Neural progenitor cell (in vitro differentiated cells): ENCODE measurements around the gene PADI2. TPM values are rescaled to one million over a fixed set of nuclear protein-coding genes. Genes with fewer than 3 reads are reported as not detected.

ENCODE experiments used
- DNase-seq: peaks from one replicate; pipeline ENCODE4 v3.0.0-alpha.2; 2016; ENCODE audit warnings: low spot score
- H2AFZ ChIP-seq: fragments of 200-600 bp; sonication (generic); replicated peaks from 2 replicates; pipeline ENCODE4 v1.6.1; 2016; ENCODE audit warnings: antibody characterized with exemption
- H3F3A ChIP-seq: fragments of 200-600 bp; sonication (generic); 2 replicates; pipeline ENCODE4 v1.6.1; 2016; ENCODE audit warnings: antibody characterized with exemption, low read depth
- H3K27ac ChIP-seq: fragments of 200-600 bp; sonication (generic); 2 replicates; pipeline ENCODE4 v1.5.1; 2016; ENCODE audit warnings: mild to moderate bottlenecking
- H3K27me3 ChIP-seq: fragments of 200-600 bp; sonication (generic); 2 replicates; pipeline ENCODE4 v1.6.1; 2016; ENCODE audit warnings: mild to moderate bottlenecking, moderate library complexity
- H3K36me3 ChIP-seq: fragments of 200-600 bp; sonication (generic); 2 replicates; pipeline ENCODE4 v1.5.1; 2016
- H3K4me1 ChIP-seq: fragments of 200-600 bp; sonication (generic); 2 replicates; pipeline ENCODE4 v1.6.1; 2016; ENCODE audit warnings: mixed run types
- H3K4me2 ChIP-seq: fragments of 200-600 bp; sonication (generic); 2 replicates; pipeline ENCODE4 v1.6.1; 2016
- H3K4me3 ChIP-seq: fragments of 200-600 bp; sonication (generic); 2 replicates; pipeline ENCODE4 v1.5.1; 2016
- H3K79me2 ChIP-seq: fragments of 200-600 bp; sonication (generic); 2 replicates; pipeline ENCODE4 v1.6.1; 2016; ENCODE audit warnings: low read depth
- H3K9ac ChIP-seq: fragments of 200-600 bp; sonication (generic); 2 replicates; pipeline ENCODE4 v1.6.1; 2016
- H3K9me3 ChIP-seq: fragments of 200-600 bp; sonication (generic); 2 replicates; pipeline ENCODE4 v1.5.1; 2016; ENCODE audit warnings: low read depth
- H4K20me1 ChIP-seq: fragments of 200-600 bp; sonication (generic); 2 replicates; pipeline ENCODE4 v1.6.1; 2016; ENCODE audit warnings: low read depth
- H3K27ac Mint-ChIP-seq: 3 replicates; pipeline ENCODE4 v1.8.0; 2021; ENCODE audit warnings: mixed read lengths
- H3K27me3 Mint-ChIP-seq: 2 replicates; pipeline ENCODE4 v1.8.0; 2022; ENCODE audit warnings: low read depth, mild to moderate bottlenecking, inconsistent platforms, moderate library complexity, mixed read lengths; ENCODE audit not compliant: insufficient read depth
- H3K36me3 Mint-ChIP-seq: 3 replicates; pipeline ENCODE4 v1.8.0; 2021; ENCODE audit warnings: mixed read lengths
- H3K4me1 Mint-ChIP-seq: 3 replicates; pipeline ENCODE4 v1.8.0; 2021; ENCODE audit warnings: mixed read lengths
- H3K4me3 Mint-ChIP-seq: 3 replicates; pipeline ENCODE4 v1.8.0; 2021; ENCODE audit warnings: mild to moderate bottlenecking, moderate library complexity, mixed read lengths
- H3K9me3 Mint-ChIP-seq: 3 replicates; pipeline ENCODE4 v1.8.0; 2020; ENCODE audit warnings: mixed read lengths
- EZH2 ChIP-seq: fragments of 200-600 bp; sonication (generic); IDR thresholded peaks from 2 replicates; pipeline ENCODE4 v1.6.1; 2017; ENCODE audit warnings: antibody characterized with exemption, mild to moderate bottlenecking, moderate library complexity
- EZH2phosphoT487 ChIP-seq: fragments of 200-600 bp; sonication (generic); IDR thresholded peaks from 2 replicates; pipeline ENCODE4 v1.6.1; 2017; ENCODE audit warnings: antibody characterized with exemption
- total RNA-seq: library from RNA; depleted of rRNA; stranded (reverse); fragments of >200 nt; gene quantifications from 2 replicates; pipeline ENCODE4 v1.2.3, GENCODE V29; 2015; ENCODE audit warnings: low replicate concordance
- TF ChIP-seq, protein P1 (sequence below): fragments of 200-600 bp; sonication (generic); IDR thresholded peaks from 2 replicates; pipeline ENCODE4 v1.5.1; 2017; ENCODE audit warnings: antibody characterized with exemption, mild to moderate bottlenecking

The PADI2 gene
- total RNA-seq, 1 donor from 2014 or later = 0.77 TPM

DNA sequence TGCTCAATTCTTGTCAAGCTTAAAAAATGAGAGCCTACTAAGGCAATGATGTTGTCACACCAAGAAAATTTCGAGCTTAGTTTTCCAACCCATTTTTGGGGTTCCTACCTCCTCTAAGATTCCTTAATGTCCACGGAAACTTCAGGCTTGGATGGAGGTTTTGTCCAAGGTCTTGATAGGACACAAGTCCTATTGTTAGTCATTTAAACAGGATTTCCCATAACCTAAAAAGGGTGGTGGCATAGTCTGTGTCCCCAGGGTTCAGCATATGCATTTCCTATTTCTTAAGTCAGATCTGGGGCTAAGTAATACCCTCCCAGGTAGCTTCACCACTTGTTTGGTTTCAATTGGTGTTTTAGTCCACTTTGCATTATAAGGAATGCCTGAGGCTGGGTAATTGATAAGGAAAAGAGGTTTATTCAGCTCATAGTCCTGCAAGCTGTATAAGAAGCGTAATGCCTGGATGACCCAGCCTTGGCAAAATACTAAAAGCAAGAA lies 10.9 kb upstream of the PADI2 start:
- Histone ChIP-seq H3K36me3 (no peaks in the 10 kb centered on the region), H3K9ac (no peak overlapping the region), H3K27me3 (no peaks in the 10 kb centered on the region), H3K4me1 (peaks cover 4% of the 10 kb centered on the region), H3K79me2 (no peaks in the 10 kb centered on the region), H3K27ac (no peak overlapping the region), H4K20me1 (no peaks in the 10 kb centered on the region), H3K4me2 (no peak overlapping the region), H3K9me3 (no peaks in the 10 kb centered on the region), H3F3A (peaks cover 4% of the 10 kb centered on the region), H2AFZ (no peak overlapping the region), H3K4me3 (no peak overlapping the region)
- Mint-ChIP-seq H3K4me1 (peaks cover 14% of the 10 kb centered on the region), H3K27me3 (peaks cover 6% of the 10 kb centered on the region), H3K4me3 (no peak overlapping the region), H3K9me3 (no peaks in the 10 kb centered on the region), H3K27ac (no peak overlapping the region), H3K36me3 (no peaks in the 10 kb centered on the region)
- no peak for DNase-seq
- TF ChIP-seq, protein P1, sequence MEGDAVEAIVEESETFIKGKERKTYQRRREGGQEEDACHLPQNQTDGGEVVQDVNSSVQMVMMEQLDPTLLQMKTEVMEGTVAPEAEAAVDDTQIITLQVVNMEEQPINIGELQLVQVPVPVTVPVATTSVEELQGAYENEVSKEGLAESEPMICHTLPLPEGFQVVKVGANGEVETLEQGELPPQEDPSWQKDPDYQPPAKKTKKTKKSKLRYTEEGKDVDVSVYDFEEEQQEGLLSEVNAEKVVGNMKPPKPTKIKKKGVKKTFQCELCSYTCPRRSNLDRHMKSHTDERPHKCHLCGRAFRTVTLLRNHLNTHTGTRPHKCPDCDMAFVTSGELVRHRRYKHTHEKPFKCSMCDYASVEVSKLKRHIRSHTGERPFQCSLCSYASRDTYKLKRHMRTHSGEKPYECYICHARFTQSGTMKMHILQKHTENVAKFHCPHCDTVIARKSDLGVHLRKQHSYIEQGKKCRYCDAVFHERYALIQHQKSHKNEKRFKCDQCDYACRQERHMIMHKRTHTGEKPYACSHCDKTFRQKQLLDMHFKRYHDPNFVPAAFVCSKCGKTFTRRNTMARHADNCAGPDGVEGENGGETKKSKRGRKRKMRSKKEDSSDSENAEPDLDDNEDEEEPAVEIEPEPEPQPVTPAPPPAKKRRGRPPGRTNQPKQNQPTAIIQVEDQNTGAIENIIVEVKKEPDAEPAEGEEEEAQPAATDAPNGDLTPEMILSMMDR = no peak
- TF ChIP-seq EZH2phosphoT487 = no peak
- TF ChIP-seq EZH2 = no peak

DNA sequence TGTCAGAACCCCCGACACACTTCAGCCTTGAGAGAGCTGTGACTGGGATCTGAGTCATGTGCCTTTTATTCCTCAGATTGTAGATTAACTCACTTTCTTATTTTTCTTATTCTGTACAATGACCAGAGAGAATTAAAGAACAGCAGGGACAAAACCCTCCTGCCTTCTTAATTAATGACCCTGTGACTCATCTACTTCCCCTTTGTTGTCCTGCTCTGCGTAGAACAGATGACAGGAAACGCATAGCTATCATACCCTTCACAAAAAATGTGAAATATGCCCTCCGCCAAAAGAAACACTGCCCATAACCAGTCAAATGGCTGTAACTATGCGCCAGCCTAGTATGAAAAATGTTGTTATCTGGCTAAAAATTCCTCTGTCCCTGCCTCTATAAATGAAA lies 9.1 kb upstream of the PADI2 start:
- Histone ChIP-seq H3K27me3 (no peaks in the 10 kb centered on the region), H4K20me1 (no peaks in the 10 kb centered on the region), H3K27ac (no peak overlapping the region), H2AFZ (no peak overlapping the region), H3K36me3 (no peaks in the 10 kb centered on the region), H3K4me3 (no peak overlapping the region), H3K9ac (no peak overlapping the region), H3K79me2 (no peaks in the 10 kb centered on the region), H3K9me3 (no peaks in the 10 kb centered on the region), H3K4me2 (no peak overlapping the region), H3K4me1 (peaks cover 4% of the 10 kb centered on the region), H3F3A (peaks cover 4% of the 10 kb centered on the region)
- H3K27me3 Mint-ChIP-seq = peaks cover 9% of the 10 kb centered on the region
- no peak overlapping the region for H3K4me3 Mint-ChIP-seq
- no peak for DNase-seq
- TF ChIP-seq EZH2 = no peak
- no peak for TF ChIP-seq EZH2phosphoT487
- TF ChIP-seq, protein P1 = no peak
- H3K36me3 Mint-ChIP-seq = no peaks in the 10 kb centered on the region
- H3K4me1 Mint-ChIP-seq = peaks cover 14% of the 10 kb centered on the region
- H3K9me3 Mint-ChIP-seq = no peaks in the 10 kb centered on the region
- no peak overlapping the region for H3K27ac Mint-ChIP-seq

DNA sequence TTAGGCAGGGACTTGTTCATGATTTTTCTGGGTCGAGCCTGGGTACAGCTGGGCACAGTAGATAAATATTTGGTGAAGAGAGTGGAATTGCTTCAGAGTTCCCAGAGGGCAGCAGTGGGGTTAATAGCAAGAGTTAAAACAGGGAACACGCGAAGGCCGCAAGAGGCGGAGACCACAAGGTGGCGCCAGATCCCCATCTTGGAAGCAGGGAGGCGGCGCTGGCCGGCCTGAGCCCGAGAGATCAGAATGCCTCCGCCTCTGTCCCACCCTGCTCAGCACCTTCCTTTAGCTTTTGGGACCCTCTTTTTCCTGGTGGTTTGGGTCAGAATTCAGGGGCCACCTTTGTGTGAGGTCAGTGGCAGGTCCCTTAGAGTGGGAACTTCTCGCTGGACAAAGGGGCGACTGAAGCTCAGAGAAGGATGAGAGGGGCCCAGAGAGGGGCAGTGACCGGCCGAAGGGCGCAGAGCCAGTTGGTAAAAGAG lies 6.5 kb upstream of the PADI2 start:
- H3K9me3 Mint-ChIP-seq = no peaks in the 10 kb centered on the region
- peak overlapping the region; percentile 94 for H2AFZ ChIP-seq
- H3K27ac ChIP-seq = no peak overlapping the region
- H3K27me3 ChIP-seq = no peaks in the 10 kb centered on the region
- H3K9ac ChIP-seq = no peak overlapping the region
- peaks cover 10% of the 10 kb centered on the region for H3K27me3 Mint-ChIP-seq
- no peaks in the 10 kb centered on the region for H3K36me3 ChIP-seq
- H3K4me2 ChIP-seq = no peak overlapping the region
- H3K4me1 ChIP-seq = peaks cover 11% of the 10 kb centered on the region
- no peaks in the 10 kb centered on the region for H4K20me1 ChIP-seq
- peaks cover 30% of the 10 kb centered on the region for H3K4me1 Mint-ChIP-seq
- H3K79me2 ChIP-seq = no peaks in the 10 kb centered on the region
- peak overlapping the region; percentile 29 for H3K27ac Mint-ChIP-seq
- H3K4me3 Mint-ChIP-seq = no peak overlapping the region
- H3K4me3 ChIP-seq = no peak overlapping the region
- H3K9me3 ChIP-seq = no peaks in the 10 kb centered on the region
- TF ChIP-seq, protein P1 = peak; percentile 95
- TF ChIP-seq EZH2phosphoT487 = no peak
- TF ChIP-seq EZH2 = no peak
- no peaks in the 10 kb centered on the region for H3K36me3 Mint-ChIP-seq
- peak; percentile 94 for DNase-seq
- peaks cover 4% of the 10 kb centered on the region for H3F3A ChIP-seq
